CD4-positive, alpha-beta memory T cell (primary cell): Measurements from ENCODE around the gene GNL3L. TPM values are rescaled to one million over a fixed set of nuclear protein-coding genes. Genes with fewer than 3 reads are reported as not detected.
"Not testable (repeated sequence)": the region's sequence is repeated elsewhere in the genome, so short reads cannot be mapped to it uniquely, and the experiment has no call there.

Experiments
- CTCF ChIA-PET: fragments of 350-600 bp; sonication (Branson Sonifier 250); formaldehyde crosslinking; loops from one replicate; lab custom pipeline; 2021; ENCODE audit warnings: inconsistent platforms; ENCODE audit not compliant: partially characterized antibody; lab: Charles Lee
- POLR2A ChIA-PET: fragments of 350-600 bp; sonication (Branson Sonifier 250); formaldehyde crosslinking; loops from one replicate; lab custom pipeline; 2021; ENCODE audit not compliant: partially characterized antibody; lab: Charles Lee
- DNase-seq, 5 donors: peaks; one replicate each; pipeline versions ENCODE4 v3.0.0 to v3.0.0-alpha.2; 2020 to 2022; ENCODE audit warnings: mixed read lengths in 1 of 5
- H3K27ac ChIP-seq: one replicate; pipeline ENCODE4 v1.7.0; 2013; ENCODE audit warnings: low read depth, low read length
- H3K27me3 ChIP-seq: 2 replicates; pipeline ENCODE4 v1.7.0; 2013; ENCODE audit warnings: mild to moderate bottlenecking, low read length, moderate library complexity; ENCODE audit not compliant: insufficient read depth
- H3K36me3 ChIP-seq: 2 replicates; pipeline ENCODE4 v1.7.0; 2013; ENCODE audit warnings: mild to moderate bottlenecking, low read length, moderate library complexity; ENCODE audit not compliant: insufficient read depth
- H3K4me1 ChIP-seq: 2 replicates; pipeline ENCODE4 v1.7.0; 2013; ENCODE audit warnings: mild to moderate bottlenecking, low read length, moderate library complexity; ENCODE audit not compliant: insufficient read depth
- H3K4me3 ChIP-seq, 2 donors: one replicate each; pipeline ENCODE4 v1.7.0; 2013; ENCODE audit warnings: low read length in 2 of 2, mild to moderate bottlenecking in 1 of 2
- H3K9me3 ChIP-seq, 2 donors: one replicate each; pipeline ENCODE4 v1.7.0; 2013; ENCODE audit warnings: low read length in 2 of 2, control low read depth in 1 of 2; ENCODE audit not compliant: control insufficient read depth in 1 of 2
- H3K27ac Mint-ChIP-seq, 7 donors: one replicate each; pipeline ENCODE4 v1.8.0; 2020 to 2021; ENCODE audit warnings: mixed read lengths in 7 of 7, mild to moderate bottlenecking in 6 of 7, inconsistent platforms in 3 of 7, moderate library complexity in 3 of 7
- H3K27me3 Mint-ChIP-seq, 2 donors: one replicate each; pipeline ENCODE4 v1.8.0; 2020 to 2021; ENCODE audit warnings: mixed read lengths in 2 of 2
- H3K36me3 Mint-ChIP-seq, 2 donors: one replicate each; pipeline ENCODE4 v1.8.0; 2020 to 2021; ENCODE audit warnings: mixed read lengths in 2 of 2, inconsistent platforms in 1 of 2, mild to moderate bottlenecking in 1 of 2
- H3K4me1 Mint-ChIP-seq, 4 donors: one replicate each; pipeline ENCODE4 v1.8.0; 2020 to 2021; ENCODE audit warnings: mixed read lengths in 4 of 4, mild to moderate bottlenecking in 1 of 4
- H3K4me3 Mint-ChIP-seq, 8 donors: one replicate each; pipeline ENCODE4 v1.8.0; 2020 to 2021; ENCODE audit warnings: mixed read lengths in 8 of 8, mild to moderate bottlenecking in 7 of 8, moderate library complexity in 6 of 8, inconsistent platforms in 3 of 8
- H3K9me3 Mint-ChIP-seq, 8 donors: one replicate each; pipeline ENCODE4 v1.8.0; 2020 to 2021; ENCODE audit warnings: mixed read lengths in 8 of 8, mild to moderate bottlenecking in 5 of 8, inconsistent platforms in 3 of 8, moderate library complexity in 1 of 8
- intact Hi-C: fragments of 100-400 bp; cut with micrococcal nuclease; formaldehyde crosslinking; loops from one replicate; pipeline ENCODE4 v1.15.1; 2023
- polyA plus RNA-seq, 2 donors: library from polyadenylated mRNA; unstranded; fragments of 300-500 nt; fragmentation: Illumina TruSeq; gene quantifications; one replicate each; pipeline ENCODE4 v1.2.3, GENCODE V29; 2021
- total RNA-seq, 2 experiments: library from RNA; stranded (reverse); gene quantifications; one replicate each; pipeline ENCODE4 v1.2.3, GENCODE V29; 2021

Gene GNL3L, protein sequence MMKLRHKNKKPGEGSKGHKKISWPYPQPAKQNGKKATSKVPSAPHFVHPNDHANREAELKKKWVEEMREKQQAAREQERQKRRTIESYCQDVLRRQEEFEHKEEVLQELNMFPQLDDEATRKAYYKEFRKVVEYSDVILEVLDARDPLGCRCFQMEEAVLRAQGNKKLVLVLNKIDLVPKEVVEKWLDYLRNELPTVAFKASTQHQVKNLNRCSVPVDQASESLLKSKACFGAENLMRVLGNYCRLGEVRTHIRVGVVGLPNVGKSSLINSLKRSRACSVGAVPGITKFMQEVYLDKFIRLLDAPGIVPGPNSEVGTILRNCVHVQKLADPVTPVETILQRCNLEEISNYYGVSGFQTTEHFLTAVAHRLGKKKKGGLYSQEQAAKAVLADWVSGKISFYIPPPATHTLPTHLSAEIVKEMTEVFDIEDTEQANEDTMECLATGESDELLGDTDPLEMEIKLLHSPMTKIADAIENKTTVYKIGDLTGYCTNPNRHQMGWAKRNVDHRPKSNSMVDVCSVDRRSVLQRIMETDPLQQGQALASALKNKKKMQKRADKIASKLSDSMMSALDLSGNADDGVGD
- total RNA-seq (10 to 100 TPM; 41.7 to 45.1 TPM), polyA plus RNA-seq (10 to 100 TPM; 22.8 to 34.7 TPM)

DNA sequence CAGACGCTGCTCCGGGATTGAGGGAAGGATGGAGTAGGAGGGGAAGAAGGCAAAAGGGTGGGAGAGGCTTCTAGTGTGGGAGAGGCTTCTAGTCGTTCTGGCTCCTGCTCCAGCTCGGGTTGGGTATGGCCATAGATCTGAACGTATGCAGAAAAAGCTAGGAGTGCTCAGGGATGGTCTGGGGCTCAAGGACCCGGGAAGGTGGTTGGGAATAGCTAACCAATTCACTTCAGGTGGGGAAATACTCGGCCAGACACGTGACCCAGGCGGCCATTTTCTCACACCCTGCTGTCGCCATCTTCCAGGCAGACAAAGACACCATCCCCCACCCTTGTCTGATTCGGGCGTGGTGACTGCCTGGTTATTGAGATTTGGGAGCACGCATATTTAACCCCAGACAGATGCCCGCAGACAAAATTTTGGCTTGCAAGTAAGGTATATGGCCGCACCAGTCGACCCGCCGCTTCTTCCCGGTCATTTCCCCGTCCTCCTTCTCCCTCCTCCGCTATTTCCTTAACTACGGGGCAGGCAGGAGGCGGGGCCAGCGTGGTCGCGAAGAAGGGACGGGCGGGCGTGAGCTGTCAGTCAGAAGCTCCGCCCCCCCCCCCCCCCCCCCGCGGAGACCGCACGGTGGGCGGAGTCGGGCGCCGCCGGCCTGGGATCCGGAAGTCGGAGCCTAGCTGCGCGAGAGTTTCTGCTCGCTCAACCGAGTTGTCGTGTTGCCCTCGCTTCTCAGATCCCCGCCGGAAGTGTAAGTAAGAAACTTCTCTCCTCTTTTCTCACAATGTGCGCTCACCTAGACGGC lies at the start of gene GNL3L:
GNL3L (plus strand) TSS at position 668 of the 805 bp plus-strand sequence. CDS start 2,348 bp downstream, outside the sequence.
- H3K27me3 ChIP-seq = no peaks in the 10 kb centered on the region
- CTCF ChIA-PET = interaction anchor here (1.5 kb wide), 1 partner anchor 90 kb away, joined by 3 read pairs; the partner anchor contains the start of gene TSR2
- POLR2A ChIA-PET = interaction anchor here (1.0 to 4.1 kb wide), 11 partner anchors 22 to 846 kb away, joined by 3 to 44 read pairs (median 6); partner anchors contain the start of genes APEX2, FAM120C, PHF8 and TSR2
- Mint-ChIP-seq H3K36me3 (peaks cover 7 to 21% of the 10 kb centered on the region in 2 donors), H3K4me3 (peak within 1 kb of the TSS; percentile 91 to 99 (median 95)), H3K27ac (peak within 1 kb of the TSS; percentile 91 to 98 (median 96)), H3K27me3 (no peaks in the 10 kb centered on the region), H3K9me3 (peaks cover 0 to 11% (median 4%) of the 10 kb centered on the region in 8 donors), H3K4me1 (peaks cover 19 to 45% (median 30%) of the 10 kb centered on the region in 4 donors)
- H3K9me3 ChIP-seq = no peaks in the 10 kb centered on the region
- intact Hi-C loops = loop anchor here (1.0 to 5.0 kb wide), 5 partner anchors 89 to 485 kb away; partner anchors contain the start of genes PHF8, TSR2 and WNK3
- no peaks in the 10 kb centered on the region for H3K36me3 ChIP-seq
- H3K4me3 ChIP-seq = peak within 1 kb of the TSS; percentile 88 to 97
- H3K27ac ChIP-seq = peak within 1 kb of the TSS; percentile 73
- DNase-seq = peak; percentile 79 to 84 (median 82)
- H3K4me1 ChIP-seq = peaks cover 34% of the 10 kb centered on the region

DNA sequence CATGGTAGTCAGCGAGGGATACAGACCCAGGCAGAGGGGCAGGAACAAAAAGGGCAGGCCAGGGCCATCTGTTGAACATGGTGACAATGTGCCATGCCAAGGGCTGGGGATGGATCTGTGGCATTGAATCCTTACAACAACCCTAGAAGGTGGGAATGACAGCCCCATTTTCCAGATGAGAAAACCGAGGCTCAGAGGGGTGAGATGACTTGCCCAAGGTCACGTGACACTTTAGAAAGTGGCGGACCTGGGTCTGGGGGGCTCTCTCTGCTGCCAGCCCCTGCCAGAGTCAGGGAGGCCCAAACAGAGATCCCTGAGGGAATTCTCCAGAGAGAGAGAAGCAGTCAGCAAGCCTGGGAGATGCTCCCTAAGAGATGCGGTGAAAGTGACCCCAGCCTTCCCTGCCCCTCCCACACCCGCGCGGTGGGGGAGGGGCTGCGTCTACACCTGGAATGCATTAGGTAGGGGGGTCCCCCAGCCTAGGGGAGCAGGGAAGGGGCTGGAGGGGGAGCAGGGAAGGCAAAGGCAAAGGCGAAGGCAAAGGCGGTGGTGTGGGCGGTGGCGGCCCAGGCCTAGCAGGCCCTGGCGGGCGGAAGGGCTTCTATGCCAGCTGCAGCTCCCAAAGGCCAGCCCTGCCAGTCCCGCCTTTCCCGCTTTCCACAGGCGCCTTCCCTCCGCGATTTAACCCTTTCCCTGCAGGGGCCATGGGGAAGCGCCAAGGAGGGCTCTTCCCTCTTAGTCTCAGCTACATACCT lies 47.0 kb upstream of the GNL3L start:
- Mint-ChIP-seq H3K36me3 (no peaks in the 10 kb centered on the region), H3K4me1 (no peaks in the 10 kb centered on the region), H3K27me3 (no peaks in the 10 kb centered on the region), H3K27ac (no peak overlapping the region), H3K4me3 (no peak overlapping the region), H3K9me3 (no peaks in the 10 kb centered on the region)
- CTCF ChIA-PET = no interaction called here
- DNase-seq = no peak
- intact Hi-C loops = no loop called here
- Histone ChIP-seq H3K27me3 (no peaks in the 10 kb centered on the region), H3K9me3 (no peaks in the 10 kb centered on the region), H3K27ac (no peak overlapping the region), H3K36me3 (no peaks in the 10 kb centered on the region), H3K4me1 (no peaks in the 10 kb centered on the region), H3K4me3 (no peak overlapping the region)
- POLR2A ChIA-PET = no interaction called here

DNA sequence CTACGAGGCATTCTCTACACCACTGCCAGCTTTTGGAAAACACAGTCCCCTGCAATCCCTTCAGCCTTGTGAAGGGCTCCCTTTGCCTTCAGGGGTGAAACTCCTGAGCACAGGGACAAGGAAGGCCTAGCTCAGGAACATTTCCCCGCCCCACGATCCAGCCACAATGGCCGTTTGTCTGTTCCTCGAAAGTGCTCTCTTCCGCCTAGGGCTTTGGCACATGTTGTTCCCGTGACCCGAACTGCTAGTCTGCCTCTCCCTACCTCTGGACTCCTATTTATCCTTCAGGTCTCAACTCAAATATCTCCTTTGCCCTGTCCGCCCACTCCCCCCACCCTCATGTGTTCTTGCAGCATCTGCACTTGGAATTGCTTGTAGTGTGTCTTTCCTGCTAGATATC lies 46.1 kb upstream of the GNL3L start:
- H3K36me3 Mint-ChIP-seq = no peaks in the 10 kb centered on the region
- POLR2A ChIA-PET = no interaction called here
- Histone ChIP-seq H3K36me3 (no peaks in the 10 kb centered on the region), H3K27ac (no peak overlapping the region), H3K27me3 (no peaks in the 10 kb centered on the region), H3K4me3 (no peak overlapping the region), H3K4me1 (no peaks in the 10 kb centered on the region), H3K9me3 (no peaks in the 10 kb centered on the region)
- H3K27ac Mint-ChIP-seq = no peak overlapping the region
- no peak for DNase-seq
- CTCF ChIA-PET = no interaction called here
- intact Hi-C loops = no loop called here
- no peaks in the 10 kb centered on the region for H3K27me3 Mint-ChIP-seq
- no peaks in the 10 kb centered on the region for H3K9me3 Mint-ChIP-seq
- H3K4me3 Mint-ChIP-seq = no peak overlapping the region
- no peaks in the 10 kb centered on the region for H3K4me1 Mint-ChIP-seq

DNA sequence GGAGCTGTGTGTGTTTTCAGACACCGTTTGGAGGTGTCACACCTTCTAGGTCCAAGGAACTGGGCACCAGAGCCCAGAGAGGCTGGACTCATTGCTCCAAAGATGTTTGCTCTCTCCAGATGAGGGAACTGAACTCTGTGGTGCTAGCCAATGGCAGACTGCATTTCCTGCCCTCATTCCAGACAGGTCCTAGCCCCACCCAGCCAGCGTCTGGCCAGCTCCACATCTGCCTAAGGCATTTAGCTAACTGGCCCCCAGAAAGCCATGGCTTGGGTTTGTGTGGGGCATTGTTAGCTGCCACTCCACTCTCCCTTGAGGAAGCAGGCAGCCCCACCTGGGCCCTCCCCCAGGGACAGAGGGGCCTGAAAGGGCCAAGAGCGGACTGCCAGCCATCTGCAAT lies 45.4 kb upstream of the GNL3L start:
- intact Hi-C loops = no loop called here
- Histone ChIP-seq H3K27me3 (no peaks in the 10 kb centered on the region), H3K36me3 (no peaks in the 10 kb centered on the region), H3K9me3 (no peaks in the 10 kb centered on the region), H3K4me3 (no peak overlapping the region), H3K27ac (no peak overlapping the region), H3K4me1 (no peaks in the 10 kb centered on the region)
- Mint-ChIP-seq H3K27ac (no peak overlapping the region), H3K9me3 (peaks cover 0 to under 1% (median 0%) of the 10 kb centered on the region in 8 donors), H3K4me1 (no peaks in the 10 kb centered on the region), H3K4me3 (no peak overlapping the region), H3K27me3 (no peaks in the 10 kb centered on the region), H3K36me3 (no peaks in the 10 kb centered on the region)
- DNase-seq = no peak
- POLR2A ChIA-PET = no interaction called here
- CTCF ChIA-PET = no interaction called here

DNA sequence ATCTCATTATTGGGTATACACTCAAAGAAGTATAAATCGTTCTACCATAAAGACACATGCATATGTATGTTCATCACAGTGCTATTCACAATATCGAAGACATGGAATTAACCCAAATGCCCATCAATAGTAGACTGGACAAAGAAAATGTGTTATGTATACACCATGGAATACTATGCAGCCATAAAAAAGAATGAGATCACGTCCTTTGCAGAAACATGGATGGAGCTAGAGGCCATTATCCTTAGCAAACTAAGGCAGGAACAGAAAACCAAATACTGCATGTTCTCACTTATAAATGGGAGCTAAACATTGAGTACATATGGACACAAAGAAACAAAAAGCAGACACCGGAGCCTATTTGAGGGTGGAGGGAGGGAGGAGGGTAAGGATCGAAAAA lies 40.2 kb upstream of the GNL3L start:
- H3K9me3 ChIP-seq, H3K36me3 Mint-ChIP-seq, H3K4me1 Mint-ChIP-seq, H3K36me3 ChIP-seq, H3K27me3 ChIP-seq, H3K4me3 ChIP-seq, H3K9me3 Mint-ChIP-seq, H3K27ac Mint-ChIP-seq, H3K27me3 Mint-ChIP-seq, H3K4me3 Mint-ChIP-seq, DNase-seq, CTCF ChIA-PET, POLR2A ChIA-PET, H3K4me1 ChIP-seq, H3K27ac ChIP-seq, intact Hi-C loops: not testable (repeated sequence)

DNA sequence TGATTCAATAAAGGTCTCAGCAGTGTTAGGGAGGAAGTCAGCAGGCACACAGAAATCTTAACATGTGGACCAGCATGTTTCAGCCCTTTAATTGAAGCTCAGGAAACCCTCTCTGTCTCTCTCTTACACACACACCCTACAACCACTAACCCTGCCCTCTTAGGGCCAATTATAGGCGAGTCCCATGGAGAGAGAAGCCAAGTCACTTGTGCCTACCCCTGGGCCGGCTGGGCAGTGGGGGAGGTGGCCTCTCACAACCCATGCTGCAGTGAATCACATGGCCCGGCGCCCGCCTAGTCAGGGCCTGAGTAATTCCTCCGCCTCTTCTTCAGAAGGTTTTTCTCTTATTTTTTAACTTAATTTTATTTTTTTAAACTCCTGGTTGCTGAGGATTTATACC lies 37.7 kb upstream of the GNL3L start:
- H3K9me3 ChIP-seq = no peaks in the 10 kb centered on the region
- Mint-ChIP-seq H3K27me3 (peaks cover 4 to 12% of the 10 kb centered on the region in 2 donors), H3K9me3 (peaks cover 0 to 5% (median 0%) of the 10 kb centered on the region in 8 donors), H3K4me1 (peaks cover 0 to 6% (median 1%) of the 10 kb centered on the region in 4 donors), H3K36me3 (no peaks in the 10 kb centered on the region), H3K27ac (no peak overlapping the region), H3K4me3 (no peak overlapping the region)
- no peaks in the 10 kb centered on the region for H3K27me3 ChIP-seq
- CTCF ChIA-PET = no interaction called here
- H3K4me1 ChIP-seq = no peaks in the 10 kb centered on the region
- no peak overlapping the region for H3K4me3 ChIP-seq
- no peak for DNase-seq
- POLR2A ChIA-PET = no interaction called here
- no peak overlapping the region for H3K27ac ChIP-seq
- H3K36me3 ChIP-seq = no peaks in the 10 kb centered on the region
- intact Hi-C loops = no loop called here
